ENCODE results near the gene UCN2. TPM values are rescaled to one million over a fixed set of nuclear protein-coding genes. Genes with fewer than 3 reads are reported as not detected.
"Not testable (repeated sequence)": the region's sequence is repeated elsewhere in the genome, so short reads cannot be mapped to it uniquely, and the experiment has no call there.

UCN2 gene
- total RNA-seq, 4 donors from 2014 or later: not detected

DNA sequence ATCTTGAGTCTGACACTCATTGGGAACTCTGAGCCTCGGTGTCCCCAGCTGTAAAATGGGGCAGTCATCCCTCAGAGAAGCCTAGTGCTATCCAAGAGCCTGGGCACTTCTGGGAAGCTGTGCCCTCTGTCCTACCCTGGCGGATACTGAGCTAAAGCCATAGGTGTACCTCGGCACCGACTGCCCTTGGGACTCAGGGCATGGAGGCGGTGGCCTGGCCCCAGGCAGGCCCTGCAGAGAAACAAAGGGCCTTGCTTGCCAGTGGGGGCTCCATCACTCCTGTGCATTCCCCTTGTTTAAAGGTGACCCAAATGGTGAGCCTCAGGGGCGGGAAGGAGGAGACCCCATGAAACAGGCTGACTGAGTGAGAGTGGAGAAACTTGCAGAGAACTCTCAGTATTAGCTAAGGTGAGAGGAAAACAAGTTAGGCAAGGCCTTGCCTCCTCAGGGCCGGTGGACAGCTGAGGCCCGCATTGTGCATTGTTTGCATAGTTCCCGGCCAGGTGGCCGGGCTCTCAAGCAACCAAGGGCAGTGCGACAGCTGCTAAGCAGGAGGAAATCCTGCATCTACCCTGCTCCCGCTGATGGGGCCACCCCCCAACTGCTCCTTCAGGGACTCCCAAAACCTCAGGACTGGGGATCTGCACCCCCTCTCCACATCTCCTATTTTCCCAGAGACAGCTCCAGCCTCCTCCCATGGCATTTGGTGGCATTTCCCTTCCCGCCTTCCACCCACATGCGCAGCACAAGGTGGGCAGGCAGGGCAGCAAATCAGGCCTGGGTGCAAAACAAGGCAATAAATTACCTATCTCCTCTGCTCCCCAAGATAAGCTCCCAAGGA is 11.2 kb downstream of the UCN2 start:
- in situ Hi-C loops (cut with MboI; ENCODE audit: low sequenced_read_pairs in 4 of 4) (no loop called here), intact Hi-C loops (cut with DNase I; ENCODE audit: low total_unique reads) (no loop called here)
- ATAC-seq (no peak), DNase-seq (no peak)
- Histone ChIP-seq H3K36me3 (no peaks in the 10 kb centered on the region), H3K4me1 (peaks cover 3% of the 10 kb centered on the region in 2 donors), H3K9me3 (no peaks in the 10 kb centered on the region), H3K27me3 (no peaks in the 10 kb centered on the region), H3K4me3 (no peak overlapping the region), H3K27ac (no peak overlapping the region)
- no peak for TF ChIP-seq POLR2A (IDR thresholded peaks at IDR 0.05)

DNA sequence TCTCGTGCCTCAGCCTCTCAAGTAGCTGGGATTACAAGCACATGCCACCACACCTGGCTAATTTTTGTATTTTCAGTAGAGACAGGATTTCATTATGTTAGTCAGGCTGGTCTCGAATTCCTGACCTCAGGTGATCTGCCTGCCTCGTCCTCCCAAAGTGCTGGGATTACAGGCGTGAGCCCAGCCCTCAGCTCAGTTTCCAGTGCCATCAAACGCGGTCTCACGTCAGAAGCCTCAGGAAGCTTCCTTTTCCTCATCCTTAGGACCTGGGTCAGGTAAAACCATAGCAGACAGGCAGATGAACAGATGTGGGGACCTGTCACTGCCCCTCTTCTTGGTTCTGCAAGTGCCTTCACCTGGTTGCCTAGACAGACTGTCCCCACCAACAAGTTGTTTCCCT is 11.9 kb downstream of the UCN2 start:
- H3K4me1 ChIP-seq; ATAC-seq; in situ Hi-C loops (cut with MboI; ENCODE audit: low sequenced_read_pairs in 4 of 4); H3K27me3 ChIP-seq; DNase-seq; H3K36me3 ChIP-seq; H3K27ac ChIP-seq; intact Hi-C loops (cut with DNase I; ENCODE audit: low total_unique reads); H3K4me3 ChIP-seq; H3K9me3 ChIP-seq: not testable (repeated sequence)

DNA sequence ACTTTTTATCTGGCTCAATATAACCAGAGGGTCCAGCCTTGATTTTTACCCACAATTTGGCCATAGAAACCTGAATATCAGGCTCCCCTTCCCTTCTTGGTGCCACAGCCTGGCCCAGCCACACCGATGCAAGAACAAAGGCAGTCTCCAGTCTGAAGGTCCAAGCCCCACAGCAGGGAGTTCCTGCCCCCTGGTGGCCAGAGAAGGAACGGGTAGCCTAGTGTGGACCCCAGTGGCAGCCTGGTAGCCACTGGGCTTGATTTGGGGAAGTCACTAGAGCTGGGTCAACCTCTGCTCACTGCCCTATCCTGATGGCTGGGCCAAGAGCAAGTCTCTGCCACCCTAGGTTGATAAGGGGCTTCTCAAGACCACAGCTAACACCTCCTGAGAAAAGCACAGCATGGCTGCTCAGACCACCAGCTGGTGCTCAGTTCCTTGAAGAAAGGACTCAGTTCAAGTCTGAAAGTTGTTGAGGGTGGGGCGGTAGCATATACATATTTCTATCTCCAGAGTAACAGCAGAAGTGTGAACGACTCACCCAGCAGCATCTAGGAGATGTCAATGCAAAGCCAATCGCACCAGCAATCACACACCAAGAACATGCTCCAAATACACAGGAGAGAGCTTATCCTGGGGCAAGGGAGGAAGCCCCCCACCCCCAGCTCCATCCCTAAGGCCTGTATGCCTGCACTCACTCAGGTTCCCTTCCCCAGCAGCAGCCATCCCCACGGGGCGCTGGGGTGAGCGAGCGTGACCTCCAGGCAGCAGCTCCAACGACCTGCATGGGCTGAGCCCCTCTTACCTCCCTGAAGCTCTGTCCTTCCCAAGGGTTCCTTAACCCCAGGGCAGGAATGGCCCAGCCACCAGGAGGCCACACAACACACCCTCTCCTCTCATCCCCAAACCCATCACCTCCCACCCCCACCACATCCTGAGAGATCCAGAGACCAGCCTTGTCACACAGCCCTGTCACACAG is 14.6 kb downstream of the UCN2 start:
- no peak for TF ChIP-seq POLR2A (IDR thresholded peaks at IDR 0.05)
- TF ChIP-seq, protein P1, sequence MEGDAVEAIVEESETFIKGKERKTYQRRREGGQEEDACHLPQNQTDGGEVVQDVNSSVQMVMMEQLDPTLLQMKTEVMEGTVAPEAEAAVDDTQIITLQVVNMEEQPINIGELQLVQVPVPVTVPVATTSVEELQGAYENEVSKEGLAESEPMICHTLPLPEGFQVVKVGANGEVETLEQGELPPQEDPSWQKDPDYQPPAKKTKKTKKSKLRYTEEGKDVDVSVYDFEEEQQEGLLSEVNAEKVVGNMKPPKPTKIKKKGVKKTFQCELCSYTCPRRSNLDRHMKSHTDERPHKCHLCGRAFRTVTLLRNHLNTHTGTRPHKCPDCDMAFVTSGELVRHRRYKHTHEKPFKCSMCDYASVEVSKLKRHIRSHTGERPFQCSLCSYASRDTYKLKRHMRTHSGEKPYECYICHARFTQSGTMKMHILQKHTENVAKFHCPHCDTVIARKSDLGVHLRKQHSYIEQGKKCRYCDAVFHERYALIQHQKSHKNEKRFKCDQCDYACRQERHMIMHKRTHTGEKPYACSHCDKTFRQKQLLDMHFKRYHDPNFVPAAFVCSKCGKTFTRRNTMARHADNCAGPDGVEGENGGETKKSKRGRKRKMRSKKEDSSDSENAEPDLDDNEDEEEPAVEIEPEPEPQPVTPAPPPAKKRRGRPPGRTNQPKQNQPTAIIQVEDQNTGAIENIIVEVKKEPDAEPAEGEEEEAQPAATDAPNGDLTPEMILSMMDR (IDR thresholded peaks at IDR 0.05 in 4 of 5, conservative IDR thresholded peaks at IDR 0.05 in 1 of 5): peak; percentile 85 to 96 (median 96)
- no peaks in the 10 kb centered on the region for H3K27me3 ChIP-seq
- intact Hi-C loops (cut with DNase I; ENCODE audit: low total_unique reads): loop anchor here (1.0 to 5.0 kb wide), 2 partner anchors 84 to 147 kb away; no protein-coding TSS in a partner anchor

DNA sequence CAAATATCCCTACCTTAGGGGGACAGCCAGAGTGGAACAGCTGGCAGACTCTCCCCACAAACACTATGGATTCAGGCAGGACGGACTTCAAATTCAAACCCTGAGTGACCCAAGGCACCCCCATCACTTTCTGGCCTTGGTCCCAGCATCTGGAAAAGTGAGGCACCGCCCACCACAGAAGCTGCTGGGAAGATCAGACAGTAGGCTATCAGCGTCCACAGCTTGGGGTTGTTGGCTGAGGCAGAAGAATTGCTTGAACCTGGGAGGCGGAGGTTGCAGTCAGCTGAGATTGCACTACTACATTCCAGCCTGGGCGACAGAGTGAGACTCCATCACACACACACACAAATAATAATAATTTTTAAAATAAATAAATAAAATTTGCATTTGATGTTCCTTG is 15.5 kb downstream of the UCN2 start:
- Histone ChIP-seq H3K9me3 (no peaks in the 10 kb centered on the region), H3K36me3 (no peaks in the 10 kb centered on the region), H3K4me1 (peaks cover 9% of the 10 kb centered on the region in 2 donors), H3K27ac (no peak overlapping the region), H3K4me3 (no peak overlapping the region), H3K27me3 (no peaks in the 10 kb centered on the region)
- in situ Hi-C loops (cut with MboI; ENCODE audit: low sequenced_read_pairs in 4 of 4) (loop anchor here in 3 of 4 donors (5.0 to 10.0 kb wide), 3 partner anchors 83 to 91 kb away; a partner anchor contains a TSS), intact Hi-C loops (cut with DNase I; ENCODE audit: low total_unique reads) (loop anchor here (1.0 to 5.0 kb wide), 2 partner anchors 83 to 146 kb away; no protein-coding TSS in a partner anchor)
- DNase-seq (no peak), ATAC-seq (no peak)
- TF ChIP-seq, protein P1 (IDR thresholded peaks at IDR 0.05 in 4 of 5, conservative IDR thresholded peaks at IDR 0.05 in 1 of 5): no peak
- TF ChIP-seq POLR2A (IDR thresholded peaks at IDR 0.05): no peak

More for the DNA sequence above, 14.6 kb downstream of the UCN2 start:
- DNase-seq: peak; percentile 71 to 82
- no peak overlapping the region for H3K4me3 ChIP-seq
- no peaks in the 10 kb centered on the region for H3K36me3 ChIP-seq
- ATAC-seq: peak; percentile 93 to 96
- in situ Hi-C loops (cut with MboI; ENCODE audit: low sequenced_read_pairs in 4 of 4): loop anchor here in 3 of 4 donors (5.0 to 10.0 kb wide), 3 partner anchors 84 to 92 kb away; a partner anchor contains a TSS
- peaks cover 0 to under 1% of the 10 kb centered on the region in 2 donors for H3K4me1 ChIP-seq
- H3K9me3 ChIP-seq: no peaks in the 10 kb centered on the region
- H3K27ac ChIP-seq: no peak overlapping the region

DNA sequence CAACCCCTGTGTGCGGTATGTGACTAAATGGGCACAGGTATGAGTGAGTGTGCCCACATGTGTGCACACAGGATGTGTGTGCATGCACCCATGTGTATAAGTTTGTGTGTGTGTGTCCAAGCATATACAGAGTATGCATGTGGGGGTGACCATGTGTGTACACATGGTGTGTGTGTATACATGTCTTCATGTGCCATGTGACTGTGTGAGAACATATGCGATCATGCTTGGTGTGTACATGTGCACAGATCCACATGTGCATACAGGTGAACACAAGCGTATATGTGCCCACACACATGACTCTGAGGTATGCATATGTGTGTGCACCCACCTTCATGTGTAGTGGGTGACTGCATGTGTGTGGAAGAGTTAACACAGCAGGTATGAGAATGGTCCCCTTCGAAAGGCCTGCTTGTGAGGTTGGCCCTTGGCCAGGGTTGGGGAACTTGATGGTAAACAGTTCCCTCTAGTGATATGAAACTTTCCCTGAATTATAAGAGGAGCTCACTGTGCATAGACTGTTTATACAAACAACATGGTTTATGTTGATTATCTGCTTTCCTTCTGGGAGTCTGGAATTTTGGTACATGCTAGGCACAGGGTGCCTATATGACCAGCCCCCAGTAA is 17.3 kb downstream of the UCN2 start:
- DNase-seq (no peak), ATAC-seq (no peak)
- no peak overlapping the region for H3K4me3 ChIP-seq
- in situ Hi-C loops (cut with MboI; ENCODE audit: low sequenced_read_pairs in 4 of 4): loop anchor here in 3 of 4 donors (5.0 to 10.0 kb wide), 3 partner anchors 82 to 89 kb away; a partner anchor contains a TSS
- no peak overlapping the region for H3K27ac ChIP-seq
- TF ChIP-seq POLR2A (IDR thresholded peaks at IDR 0.05): no peak
- TF ChIP-seq, protein P1 (IDR thresholded peaks at IDR 0.05 in 4 of 5, conservative IDR thresholded peaks at IDR 0.05 in 1 of 5): no peak
- H3K36me3 ChIP-seq: no peaks in the 10 kb centered on the region
- intact Hi-C loops (cut with DNase I; ENCODE audit: low total_unique reads): loop anchor here (5.0 kb wide), 1 partner anchor 144 kb away; no protein-coding TSS in a partner anchor
- H3K9me3 ChIP-seq: no peaks in the 10 kb centered on the region
- no peaks in the 10 kb centered on the region for H3K27me3 ChIP-seq
- H3K4me1 ChIP-seq: peaks cover 15% of the 10 kb centered on the region in 2 donors
